ENCODE measurements around the gene SLC22A1.

SLC22A1 gene

DNA sequence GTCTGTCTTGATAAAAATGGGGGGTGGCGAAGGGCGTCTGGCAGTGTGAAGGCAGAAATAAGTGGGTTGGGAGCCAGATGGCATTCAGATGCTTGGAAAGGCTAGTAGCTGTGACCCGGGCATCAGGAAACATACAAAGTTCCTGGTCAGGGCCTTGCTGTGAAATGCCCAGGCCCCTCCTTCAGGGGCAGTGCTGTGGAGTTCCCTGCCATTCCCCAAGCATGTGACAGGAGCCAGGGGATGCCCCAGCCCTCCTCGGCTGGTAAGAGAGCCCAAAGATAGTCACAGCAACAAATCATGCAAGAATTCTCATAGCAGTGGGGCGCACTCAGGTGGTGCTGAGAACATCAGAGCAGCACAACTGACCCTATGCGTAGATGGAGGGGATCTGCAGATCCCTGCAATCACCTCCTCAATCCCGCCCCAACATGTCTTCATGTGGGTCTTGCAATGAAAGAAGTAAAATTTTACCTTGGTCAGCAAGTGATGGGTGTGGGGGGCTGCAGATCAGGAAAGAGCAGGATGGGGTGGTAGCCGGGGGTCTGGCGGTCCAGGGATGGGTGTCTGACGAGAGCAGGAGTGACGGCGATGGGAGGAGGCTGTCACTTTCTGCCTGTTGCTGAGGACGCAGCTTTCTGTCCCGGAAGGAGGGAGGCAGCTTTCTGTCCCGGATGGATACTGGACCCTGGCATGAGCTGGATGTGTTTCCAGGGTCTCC lies 39.5 kb downstream of the SLC22A1 start:
- no peak for TF ChIP-seq SIN3A (IDR thresholded peaks at IDR 0.05; ENCODE audit: borderline replicate concordance, insufficient read depth, low read length)
- no peak for TF ChIP-seq FOXP2 (optimal IDR thresholded peaks at IDR 0.05; ENCODE audit: borderline replicate concordance, extremely low read depth, extremely low read length, insufficient read depth)
- TF ChIP-seq POLR2AphosphoS5 (IDR thresholded peaks at IDR 0.05; ENCODE audit: low read depth, low read length), result no peak
- TF ChIP-seq TAF1 (IDR thresholded peaks at IDR 0.05; ENCODE audit: borderline replicate concordance, insufficient read depth, low read length), result no peak
- TF ChIP-seq, protein P1, sequence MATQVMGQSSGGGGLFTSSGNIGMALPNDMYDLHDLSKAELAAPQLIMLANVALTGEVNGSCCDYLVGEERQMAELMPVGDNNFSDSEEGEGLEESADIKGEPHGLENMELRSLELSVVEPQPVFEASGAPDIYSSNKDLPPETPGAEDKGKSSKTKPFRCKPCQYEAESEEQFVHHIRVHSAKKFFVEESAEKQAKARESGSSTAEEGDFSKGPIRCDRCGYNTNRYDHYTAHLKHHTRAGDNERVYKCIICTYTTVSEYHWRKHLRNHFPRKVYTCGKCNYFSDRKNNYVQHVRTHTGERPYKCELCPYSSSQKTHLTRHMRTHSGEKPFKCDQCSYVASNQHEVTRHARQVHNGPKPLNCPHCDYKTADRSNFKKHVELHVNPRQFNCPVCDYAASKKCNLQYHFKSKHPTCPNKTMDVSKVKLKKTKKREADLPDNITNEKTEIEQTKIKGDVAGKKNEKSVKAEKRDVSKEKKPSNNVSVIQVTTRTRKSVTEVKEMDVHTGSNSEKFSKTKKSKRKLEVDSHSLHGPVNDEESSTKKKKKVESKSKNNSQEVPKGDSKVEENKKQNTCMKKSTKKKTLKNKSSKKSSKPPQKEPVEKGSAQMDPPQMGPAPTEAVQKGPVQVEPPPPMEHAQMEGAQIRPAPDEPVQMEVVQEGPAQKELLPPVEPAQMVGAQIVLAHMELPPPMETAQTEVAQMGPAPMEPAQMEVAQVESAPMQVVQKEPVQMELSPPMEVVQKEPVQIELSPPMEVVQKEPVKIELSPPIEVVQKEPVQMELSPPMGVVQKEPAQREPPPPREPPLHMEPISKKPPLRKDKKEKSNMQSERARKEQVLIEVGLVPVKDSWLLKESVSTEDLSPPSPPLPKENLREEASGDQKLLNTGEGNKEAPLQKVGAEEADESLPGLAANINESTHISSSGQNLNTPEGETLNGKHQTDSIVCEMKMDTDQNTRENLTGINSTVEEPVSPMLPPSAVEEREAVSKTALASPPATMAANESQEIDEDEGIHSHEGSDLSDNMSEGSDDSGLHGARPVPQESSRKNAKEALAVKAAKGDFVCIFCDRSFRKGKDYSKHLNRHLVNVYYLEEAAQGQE (IDR thresholded peaks at IDR 0.05; ENCODE audit: insufficient read depth in 1 of 2, low read depth in 2 of 2, low read length in 2 of 2), result no peak

DNA sequence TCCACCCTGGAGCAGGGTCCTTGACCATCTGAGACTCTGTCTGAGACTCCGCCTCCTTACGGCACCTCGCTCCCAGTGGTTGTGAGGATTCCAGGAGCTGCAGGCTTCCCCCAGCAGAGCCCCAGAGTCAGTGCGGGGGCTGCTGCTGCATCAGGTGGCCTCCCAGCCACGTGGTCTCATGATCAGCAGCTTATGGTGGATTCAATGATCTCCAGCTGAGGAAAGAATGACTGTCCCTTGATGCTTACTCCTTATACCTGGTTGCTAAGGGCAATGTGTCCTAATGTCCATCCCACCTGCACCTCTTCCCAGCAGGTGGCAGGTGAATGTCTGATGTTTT lies 40.0 kb downstream of the SLC22A1 start:
- TF ChIP-seq FOXP2 (optimal IDR thresholded peaks at IDR 0.05; ENCODE audit: borderline replicate concordance, extremely low read depth, extremely low read length, insufficient read depth) (no peak), TAF1 (IDR thresholded peaks at IDR 0.05; ENCODE audit: borderline replicate concordance, insufficient read depth, low read length) (no peak), SIN3A (IDR thresholded peaks at IDR 0.05; ENCODE audit: borderline replicate concordance, insufficient read depth, low read length) (no peak), POLR2AphosphoS5 (IDR thresholded peaks at IDR 0.05; ENCODE audit: low read depth, low read length) (no peak)
- TF ChIP-seq, protein P1 (IDR thresholded peaks at IDR 0.05; ENCODE audit: insufficient read depth in 1 of 2, low read depth in 2 of 2, low read length in 2 of 2), result no peak

DNA sequence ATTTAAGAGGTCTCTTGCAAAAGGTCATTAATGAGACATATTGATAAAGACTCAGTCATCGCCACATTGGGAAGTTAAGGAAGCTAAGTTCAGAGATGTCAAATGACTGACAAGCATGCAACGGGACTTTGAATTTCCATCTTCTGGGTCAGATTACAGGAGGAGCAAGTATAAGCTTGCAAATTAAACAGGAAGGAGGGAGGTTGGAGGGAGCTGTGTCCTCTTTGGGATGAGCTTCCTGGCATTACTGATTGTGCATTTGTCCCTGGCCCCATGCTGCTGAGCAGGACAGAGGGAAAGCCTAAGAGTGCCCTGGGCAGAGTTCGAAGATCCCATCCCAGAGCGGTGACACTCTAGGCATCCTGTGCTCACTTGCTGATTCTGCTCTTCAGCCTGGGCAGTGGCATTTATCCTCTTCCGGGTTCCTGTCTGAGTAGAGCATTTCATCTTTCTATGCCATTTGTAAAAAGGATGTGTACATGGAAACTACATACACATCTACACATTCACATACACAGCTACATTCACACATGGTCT lies 40.5 kb downstream of the SLC22A1 start:
- TF ChIP-seq SIN3A (IDR thresholded peaks at IDR 0.05; ENCODE audit: borderline replicate concordance, insufficient read depth, low read length), result no peak
- no peak for TF ChIP-seq FOXP2 (optimal IDR thresholded peaks at IDR 0.05; ENCODE audit: borderline replicate concordance, extremely low read depth, extremely low read length, insufficient read depth)
- no peak for TF ChIP-seq TAF1 (IDR thresholded peaks at IDR 0.05; ENCODE audit: borderline replicate concordance, insufficient read depth, low read length)
- TF ChIP-seq, protein P1 (IDR thresholded peaks at IDR 0.05; ENCODE audit: insufficient read depth in 1 of 2, low read depth in 2 of 2, low read length in 2 of 2), result no peak
- no peak for TF ChIP-seq POLR2AphosphoS5 (IDR thresholded peaks at IDR 0.05; ENCODE audit: low read depth, low read length)

DNA sequence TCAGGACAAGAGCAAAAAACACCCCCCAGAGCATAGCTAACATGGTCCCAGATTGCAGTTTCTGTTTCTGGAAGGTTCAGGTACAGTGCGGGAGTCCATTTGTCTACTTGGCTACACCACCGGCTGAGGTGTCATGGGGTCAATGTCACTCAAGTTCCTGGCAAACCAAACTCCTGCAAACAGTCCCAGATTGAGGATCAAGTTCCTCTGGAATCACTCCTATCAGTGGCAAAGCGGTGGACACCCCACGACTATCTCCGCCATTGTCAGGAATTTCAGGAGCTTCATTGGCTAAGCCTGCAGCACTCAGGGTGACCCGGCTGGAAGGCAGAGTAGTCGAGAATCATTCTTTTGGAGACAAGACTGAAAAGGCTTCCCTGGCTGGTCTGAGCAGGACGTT lies 41.8 kb downstream of the SLC22A1 start:
- TF ChIP-seq SIN3A (IDR thresholded peaks at IDR 0.05; ENCODE audit: borderline replicate concordance, insufficient read depth, low read length) (no peak), FOXP2 (optimal IDR thresholded peaks at IDR 0.05; ENCODE audit: borderline replicate concordance, extremely low read depth, extremely low read length, insufficient read depth) (no peak), POLR2AphosphoS5 (IDR thresholded peaks at IDR 0.05; ENCODE audit: low read depth, low read length) (no peak), TAF1 (IDR thresholded peaks at IDR 0.05; ENCODE audit: borderline replicate concordance, insufficient read depth, low read length) (no peak)
- TF ChIP-seq, protein P1 (IDR thresholded peaks at IDR 0.05; ENCODE audit: insufficient read depth in 1 of 2, low read depth in 2 of 2, low read length in 2 of 2), result no peak
